Fibroblast of skin of scalp (primary cell): ENCODE results near the gene PLAGL1. TPM values are rescaled to one million over a fixed set of nuclear protein-coding genes. Genes with fewer than 3 reads are reported as not detected.
"Not testable (repeated sequence)": the region's sequence is repeated elsewhere in the genome, so short reads cannot be mapped to it uniquely, and the experiment has no call there.

Experiments used
- DNase-seq: peaks from one replicate; pipeline ENCODE4 v3.0.0-alpha.2; 2013
- polyA plus RNA-seq, 2 experiments: library from polyadenylated mRNA; unstranded; fragments of 120-200 nt; gene quantifications; one replicate each; pipeline ENCODE4 v1.2.1, GENCODE V29; 2013; ENCODE audit not compliant: insufficient read length in 2 of 2

The PLAGL1 gene
- polyA plus RNA-seq (2013, experiment 1 of 2; ENCODE audit: insufficient read length), result 40.9 TPM
- 49.2 TPM for polyA plus RNA-seq (2013, experiment 2 of 2; ENCODE audit: insufficient read length)

GRCh38 chr6:144008120-144008811 is at the start of gene PLAGL1:
TSS of gene PLAGL1 (minus strand) at chr6:144008259. CDS start at chr6:143948136, 60,123 bp downstream.
- DNase-seq, result peak; percentile 75

DNA sequence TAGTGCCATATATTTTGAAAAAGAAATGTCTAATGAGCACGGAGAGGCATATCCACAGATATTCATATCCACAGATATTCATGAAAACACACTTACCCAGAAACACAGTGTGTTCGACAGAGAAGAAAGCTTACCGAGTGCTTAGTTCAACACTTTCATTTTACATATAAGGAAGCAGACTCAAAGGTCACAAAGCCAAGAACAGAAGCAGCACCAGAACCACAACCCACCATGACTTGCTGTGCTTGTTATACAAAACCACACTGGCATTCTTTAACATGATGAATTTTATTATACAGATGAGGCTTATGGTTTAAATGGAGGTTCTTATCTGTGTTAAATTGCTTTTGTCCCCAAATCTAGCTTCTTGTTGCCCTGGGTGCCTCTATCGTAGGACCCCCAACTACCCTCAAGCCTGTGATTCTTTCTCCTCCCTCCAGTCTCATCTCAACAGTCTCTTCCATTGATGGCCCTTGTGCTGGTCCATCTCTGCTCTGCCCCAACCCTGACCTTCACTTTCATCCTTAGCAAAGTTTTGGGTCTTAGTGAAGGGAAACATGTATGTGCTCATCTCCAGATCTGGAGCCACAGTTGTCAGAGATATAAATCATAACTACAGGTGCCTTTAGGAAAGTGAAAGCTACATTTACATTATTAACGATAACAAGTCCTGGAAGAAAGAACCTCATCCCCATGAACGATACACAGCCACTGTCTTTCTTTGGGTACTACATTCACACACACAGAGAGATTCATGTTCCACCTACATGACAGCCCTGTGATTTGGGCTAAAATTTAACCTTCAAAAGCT is 47.3 kb upstream of the PLAGL1 start:
- DNase-seq, result no peak

GRCh38 chr6:144053601-144054000 is 45.5 kb upstream of the PLAGL1 start:
- no peak for DNase-seq

DNA sequence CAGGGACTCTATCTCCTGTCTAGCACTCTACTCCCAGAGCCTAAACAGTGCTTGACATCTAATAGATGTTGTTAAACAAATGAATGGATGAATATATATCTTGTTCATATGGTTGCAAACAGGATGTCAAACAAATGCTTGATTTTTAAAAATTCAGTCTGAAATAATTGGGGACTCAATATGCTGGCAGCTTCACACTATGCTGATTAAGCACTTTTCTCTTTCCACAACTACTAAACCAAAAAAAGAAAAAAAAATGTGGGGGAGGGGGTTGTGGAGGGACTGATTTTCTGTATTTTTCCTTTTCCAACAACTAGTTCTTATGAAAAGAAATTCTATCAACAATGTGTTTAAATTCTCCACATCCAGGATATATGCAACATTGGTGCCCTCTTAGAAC is 44.4 kb upstream of the PLAGL1 start:
- no peak for DNase-seq

- no peak for DNase-seq
Measured at GRCh38 chr6:144049386-144049785, 41.3 kb upstream of the PLAGL1 start.

GRCh38 chr6:144047688-144048087 is 39.6 kb upstream of the PLAGL1 start:
- no peak for DNase-seq

- not testable (repeated sequence) for DNase-seq
Measured at GRCh38 chr6:144046672-144047071, 38.6 kb upstream of the PLAGL1 start.

DNA sequence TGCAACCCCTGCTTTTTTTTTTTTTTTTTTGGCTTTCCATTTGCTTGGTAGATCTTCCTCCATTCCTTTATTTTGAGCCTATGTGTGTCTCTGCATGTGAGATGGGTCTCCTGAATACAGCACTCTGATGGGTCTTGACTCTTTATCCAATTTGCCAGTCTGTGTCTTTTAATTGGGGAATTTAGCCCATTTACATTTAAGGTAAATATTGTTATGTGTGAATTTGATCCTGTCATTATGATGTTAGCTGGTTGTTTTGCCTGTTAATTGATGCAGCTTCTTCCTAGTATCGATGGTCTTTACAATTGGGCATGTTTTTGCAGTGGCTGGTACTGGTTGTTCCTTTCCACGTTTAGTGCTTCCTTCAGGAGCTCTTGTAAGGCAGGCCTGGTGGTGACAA is 36.9 kb upstream of the PLAGL1 start:
- DNase-seq, result not testable (repeated sequence)

- DNase-seq, result no peak
Measured at GRCh38 chr6:144036835-144037195, 28.8 kb upstream of the PLAGL1 start.

- peak; percentile 49 for DNase-seq
Measured at GRCh38 chr6:144036064-144036834, 28.2 kb upstream of the PLAGL1 start.

- no peak for DNase-seq
Measured at GRCh38 chr6:144035416-144035815, 27.4 kb upstream of the PLAGL1 start.

DNA sequence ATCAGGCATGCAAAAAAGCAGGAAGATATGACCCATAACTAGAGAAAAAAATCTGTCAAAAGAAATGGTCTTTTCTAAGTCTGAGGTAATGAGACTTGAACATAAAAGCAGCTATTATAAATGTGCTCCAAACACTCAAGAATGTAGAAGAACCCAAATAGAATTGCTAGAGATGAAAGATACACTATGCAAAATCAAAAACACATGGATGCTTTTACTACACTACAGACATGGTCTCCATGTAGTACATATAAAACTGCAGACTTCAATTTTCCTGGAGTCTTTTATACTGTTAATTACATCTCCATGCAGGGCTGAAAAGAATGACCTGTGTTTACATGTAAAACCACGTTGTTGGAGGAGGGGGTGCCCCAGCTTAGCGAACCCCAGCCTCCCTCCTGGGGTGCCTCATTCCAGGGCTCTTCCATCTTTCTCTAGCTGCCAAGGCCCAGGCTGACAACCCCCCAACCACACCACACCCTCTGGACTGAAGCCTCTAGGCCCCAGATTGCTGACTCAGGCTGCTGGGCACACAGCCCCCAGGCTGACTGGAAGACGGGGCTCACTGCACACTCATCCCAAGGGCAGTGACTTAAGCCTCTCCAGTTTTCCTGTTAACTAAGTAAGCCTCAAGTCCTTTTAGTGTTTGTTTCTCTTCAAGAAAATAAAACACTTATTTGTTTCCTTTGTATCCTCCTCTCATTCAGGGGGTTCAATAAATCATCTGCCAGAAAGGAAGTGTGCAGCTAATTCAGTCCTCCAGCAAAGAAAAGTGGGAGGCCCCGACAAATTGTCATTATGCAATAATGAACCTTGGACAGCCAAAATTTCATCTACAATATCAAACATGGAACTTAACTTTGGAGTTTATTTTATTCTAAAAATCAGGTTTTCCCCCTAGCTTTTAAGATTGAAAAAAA is 26.0 kb upstream of the PLAGL1 start:
- DNase-seq, result peak; percentile 71

DNA sequence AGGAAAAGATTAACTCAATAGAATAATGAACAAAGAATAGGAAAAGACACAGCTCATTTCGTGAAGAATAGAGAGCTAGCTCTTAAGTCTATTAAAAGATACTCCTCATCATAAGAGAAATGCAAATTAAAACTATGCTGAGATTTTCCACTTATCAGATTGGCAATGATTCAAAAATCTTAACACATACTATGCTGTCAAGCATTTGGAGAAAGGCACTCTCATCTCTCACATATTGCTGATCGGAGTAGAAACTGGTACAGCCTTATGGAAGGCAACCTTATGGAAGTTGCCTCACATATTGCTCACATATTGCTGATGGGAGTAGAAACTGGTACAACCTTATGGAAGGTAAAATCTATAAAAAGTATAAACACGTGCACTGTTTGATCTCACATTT is 21.4 kb upstream of the PLAGL1 start:
- DNase-seq, result no peak

- no peak for DNase-seq
Measured at GRCh38 chr6:144027932-144028587, 20.0 kb upstream of the PLAGL1 start.

DNA sequence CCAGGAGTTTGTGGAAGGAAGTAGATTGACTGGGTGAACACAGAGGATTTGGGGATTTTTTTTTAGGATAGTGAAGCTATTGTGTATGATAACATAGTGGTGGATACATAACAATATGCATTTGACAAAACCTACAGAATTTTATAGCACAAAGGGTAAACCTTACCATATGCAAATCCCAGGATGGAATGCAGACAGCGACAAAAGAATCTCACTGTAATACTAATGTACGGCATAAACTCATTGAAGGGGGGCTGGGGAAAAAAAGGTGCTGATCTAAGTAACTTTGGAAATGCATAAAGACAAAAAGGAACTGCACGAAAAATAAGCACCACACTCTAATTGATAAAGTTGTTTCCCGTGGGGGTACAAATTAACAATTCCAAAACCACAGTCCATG is 15.2 kb upstream of the PLAGL1 start:
- DNase-seq, result no peak

GRCh38 chr6:144019929-144020328 is 11.9 kb upstream of the PLAGL1 start:
- no peak for DNase-seq

GRCh38 chr6:144017166-144018094 is 9.4 kb upstream of the PLAGL1 start:
- no peak for DNase-seq

GRCh38 chr6:144013486-144013909 is 5.4 kb upstream of the PLAGL1 start:
- DNase-seq, result peak; percentile 83

GRCh38 chr6:144012534-144012933 is 4.5 kb upstream of the PLAGL1 start:
- DNase-seq, result no peak

DNA sequence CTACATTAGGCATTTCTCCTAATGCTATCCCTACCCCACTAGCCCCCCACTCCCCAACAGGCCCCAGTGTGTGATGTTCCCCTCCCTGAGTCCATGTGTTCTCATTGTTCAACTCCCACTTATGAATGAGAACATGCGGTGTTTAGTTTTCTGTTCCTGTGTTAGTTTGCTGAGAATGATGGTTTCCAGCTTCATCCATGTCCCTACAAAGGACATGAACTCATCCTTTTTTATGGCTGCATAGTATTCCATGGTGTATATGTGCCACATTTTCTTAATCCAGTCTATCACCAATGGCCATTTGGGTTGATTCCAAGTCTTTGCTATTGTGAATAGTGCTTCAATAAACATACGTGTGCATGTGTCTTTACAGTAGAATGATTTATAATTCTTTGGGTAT is 1.6 kb upstream of the PLAGL1 start:
- not testable (repeated sequence) for DNase-seq
